OCI-LY1 (cell line): ENCODE results near the gene MAP7.
"Not testable (repeated sequence)": the region's sequence is repeated elsewhere in the genome, so short reads cannot be mapped to it uniquely, and the experiment has no call there.

Source experiments
- H2AFZ ChIP-seq: fragments of 200-600 bp; sonication (generic), shearing (Covaris generic); 2 replicates; pipeline ENCODE4 v1.6.0; 2014; ENCODE audit warnings: antibody characterized with exemption, mild to moderate bottlenecking, low read length
- H3F3A ChIP-seq: fragments of 200-600 bp; sonication (generic), shearing (Covaris generic); 2 replicates; pipeline ENCODE4 v1.6.0; 2014; ENCODE audit warnings: mild to moderate bottlenecking, antibody characterized with exemption, low read length, moderate library complexity; ENCODE audit not compliant: insufficient read depth
- H3K27ac ChIP-seq: fragments of 200-600 bp; sonication (generic); 2 replicates; pipeline ENCODE4 v1.5.1; 2014; ENCODE audit warnings: low read length, mixed run types, mild to moderate bottlenecking, low read depth; ENCODE audit not compliant: poor library complexity, severe bottlenecking
- H3K27me3 ChIP-seq: fragments of 200-600 bp; sonication (generic); 2 replicates; pipeline ENCODE4 v1.6.0; 2014; ENCODE audit warnings: antibody characterized with exemption, mild to moderate bottlenecking, low read length, moderate library complexity; ENCODE audit not compliant: insufficient read depth
- H3K36me3 ChIP-seq: fragments of 200-600 bp; sonication (generic); 2 replicates; pipeline ENCODE4 v1.6.1; 2014; ENCODE audit warnings: mild to moderate bottlenecking, antibody characterized with exemption, low read length, moderate library complexity, mixed read lengths; ENCODE audit not compliant: insufficient read depth
- H3K4me1 ChIP-seq: fragments of 200-600 bp; sonication (generic); 2 replicates; pipeline ENCODE4 v1.5.1; 2014; ENCODE audit warnings: mild to moderate bottlenecking, low read length, moderate library complexity; ENCODE audit not compliant: insufficient read depth, severe bottlenecking
- H3K4me2 ChIP-seq: fragments of 200-600 bp; sonication (generic), shearing (Covaris generic); 2 replicates; pipeline ENCODE4 v1.6.1; 2014; ENCODE audit warnings: low read length
- H3K4me3 ChIP-seq: fragments of 200-600 bp; sonication (generic); 2 replicates; pipeline ENCODE4 v1.5.1; 2014; ENCODE audit warnings: low read length, low read depth, mild to moderate bottlenecking, mixed read lengths; ENCODE audit not compliant: poor library complexity, severe bottlenecking
- H3K79me2 ChIP-seq: fragments of 200-600 bp; shearing (Covaris generic); 2 replicates; pipeline ENCODE4 v1.6.1; 2016; ENCODE audit warnings: mixed run types, low read length, mixed read lengths; ENCODE audit not compliant: insufficient read depth
- H3K9ac ChIP-seq: fragments of 200-600 bp; sonication (generic), shearing (Covaris generic); 2 replicates; pipeline ENCODE4 v1.6.1; 2014; ENCODE audit warnings: mild to moderate bottlenecking, low read length, mixed read lengths
- H3K9me2 ChIP-seq: fragments of 200-600 bp; sonication (generic), shearing (Covaris generic); 2 replicates; pipeline ENCODE4 v1.6.1; 2014; ENCODE audit warnings: low read depth, mild to moderate bottlenecking, low read length, mixed read lengths
- H3K9me3 ChIP-seq: fragments of 200-600 bp; shearing (Covaris generic); 2 replicates; pipeline ENCODE4 v1.6.1; 2014; ENCODE audit warnings: low read length, mixed read lengths
- H4K20me1 ChIP-seq: fragments of 200-600 bp; sonication (generic), shearing (Covaris generic); 2 replicates; pipeline ENCODE4 v1.6.0; 2016; ENCODE audit warnings: mild to moderate bottlenecking, low read length; ENCODE audit not compliant: insufficient read depth
- CTCF ChIP-seq: fragments of 200-600 bp; sonication (generic), shearing (Covaris generic); IDR thresholded peaks from 2 replicates; pipeline ENCODE4 v1.5.1; 2017; ENCODE audit warnings: mild to moderate bottlenecking, antibody characterized with exemption, low read length, moderate library complexity, mixed read lengths
- EZH2 ChIP-seq: fragments of 200-600 bp; sonication (generic), shearing (Covaris generic); IDR thresholded peaks from 2 replicates; pipeline ENCODE4 v1.8.0; 2017; ENCODE audit warnings: borderline replicate concordance, mixed run types, mild to moderate bottlenecking, antibody characterized with exemption, low read length, moderate library complexity, mixed read lengths

Gene MAP7

DNA sequence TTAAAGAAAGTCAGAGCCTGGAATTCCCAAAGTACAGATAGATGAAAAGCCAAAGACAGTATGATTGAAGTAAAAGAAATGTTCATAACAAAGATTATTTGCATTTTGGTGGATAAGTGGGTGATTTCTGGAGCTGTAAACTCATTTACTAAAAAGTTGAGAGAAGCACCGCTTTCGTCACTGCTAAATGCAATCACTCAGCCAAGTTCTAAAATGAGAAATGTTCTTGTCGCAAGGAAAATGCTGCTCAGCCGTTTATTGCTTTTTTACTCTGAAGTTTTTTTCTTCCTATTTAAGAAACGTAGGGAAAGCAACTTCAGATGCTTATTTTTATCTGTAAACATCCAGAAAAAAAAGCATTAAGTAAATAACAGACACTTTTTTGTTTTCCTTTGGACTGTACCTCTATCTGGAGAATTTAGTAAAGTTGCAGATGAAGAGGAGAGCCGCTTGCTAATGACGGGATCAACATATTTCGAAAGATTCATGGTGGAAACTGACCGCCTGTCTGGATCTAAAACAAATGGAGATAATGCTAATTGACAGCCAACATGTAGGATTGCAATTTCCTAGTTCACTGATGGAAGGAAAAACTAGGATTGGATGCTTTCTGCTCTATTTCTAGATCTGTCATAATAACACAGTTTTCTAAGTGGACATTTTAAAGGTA lies 166.8 kb downstream of the MAP7 start:
- no peaks in the 10 kb centered on the region for H3K36me3 ChIP-seq
- no peaks in the 10 kb centered on the region for H3K9me3 ChIP-seq
- H3K9me2 ChIP-seq: no peaks in the 10 kb centered on the region
- H3F3A ChIP-seq: no peaks in the 10 kb centered on the region
- no peaks in the 10 kb centered on the region for H3K27me3 ChIP-seq
- no peaks in the 10 kb centered on the region for H3K4me1 ChIP-seq
- no peaks in the 10 kb centered on the region for H3K79me2 ChIP-seq
- H3K4me2 ChIP-seq: no peak overlapping the region
- no peak overlapping the region for H3K9ac ChIP-seq
- TF ChIP-seq CTCF (no peak), EZH2 (no peak)
- no peaks in the 10 kb centered on the region for H4K20me1 ChIP-seq
- H2AFZ ChIP-seq: no peak overlapping the region
- no peak overlapping the region for H3K4me3 ChIP-seq
- no peak overlapping the region for H3K27ac ChIP-seq

GRCh38 chr6:136382676-136383252 lies 167.5 kb downstream of the MAP7 start:
- no peaks in the 10 kb centered on the region for H3K27me3 ChIP-seq
- no peaks in the 10 kb centered on the region for H3F3A ChIP-seq
- H3K4me3 ChIP-seq: no peak overlapping the region
- H3K36me3 ChIP-seq: no peaks in the 10 kb centered on the region
- TF ChIP-seq EZH2 (no peak), CTCF (no peak)
- H4K20me1 ChIP-seq: no peaks in the 10 kb centered on the region
- no peak overlapping the region for H3K27ac ChIP-seq
- H3K79me2 ChIP-seq: no peaks in the 10 kb centered on the region
- H3K4me1 ChIP-seq: no peaks in the 10 kb centered on the region
- no peak overlapping the region for H2AFZ ChIP-seq
- H3K9ac ChIP-seq: no peak overlapping the region
- H3K9me2 ChIP-seq: no peaks in the 10 kb centered on the region
- H3K9me3 ChIP-seq: no peaks in the 10 kb centered on the region
- H3K4me2 ChIP-seq: no peak overlapping the region

DNA sequence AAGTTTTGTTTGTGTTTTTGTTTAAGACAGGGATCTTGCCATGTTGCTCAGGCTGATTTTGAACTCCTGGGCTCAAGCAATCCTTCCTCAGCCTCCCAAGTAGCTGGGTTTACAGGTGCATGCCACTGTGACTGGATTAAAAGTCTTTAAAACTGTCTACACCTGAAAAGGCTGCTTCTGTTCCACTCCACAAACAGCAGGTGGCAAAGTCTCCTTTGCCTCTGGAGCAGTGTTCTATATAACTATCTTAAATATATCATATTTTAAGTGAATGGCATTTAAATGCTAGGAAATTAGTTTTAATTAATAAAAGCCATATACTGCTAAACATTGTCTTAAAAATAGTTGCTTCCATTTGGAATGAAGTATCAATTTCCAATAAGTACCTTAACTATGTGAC lies 171.3 kb downstream of the MAP7 start:
- Histone ChIP-seq H3K4me3 (no peak overlapping the region), H3K27me3 (no peaks in the 10 kb centered on the region), H3K79me2 (no peaks in the 10 kb centered on the region), H3K27ac (no peak overlapping the region), H3K36me3 (no peaks in the 10 kb centered on the region), H3K4me2 (no peak overlapping the region), H3K9me3 (no peaks in the 10 kb centered on the region), H3F3A (no peaks in the 10 kb centered on the region), H3K9me2 (no peaks in the 10 kb centered on the region), H3K9ac (no peak overlapping the region), H4K20me1 (no peaks in the 10 kb centered on the region), H2AFZ (no peak overlapping the region), H3K4me1 (no peaks in the 10 kb centered on the region)
- TF ChIP-seq EZH2 (no peak), CTCF (no peak)

- H3K4me1 ChIP-seq, H3K27me3 ChIP-seq, H3K27ac ChIP-seq, H2AFZ ChIP-seq, H4K20me1 ChIP-seq, H3K9me3 ChIP-seq, H3K4me3 ChIP-seq, H3K9ac ChIP-seq, H3K79me2 ChIP-seq, H3K4me2 ChIP-seq, H3K36me3 ChIP-seq, H3F3A ChIP-seq, H3K9me2 ChIP-seq: not testable (repeated sequence)
Measured at GRCh38 chr6:136375836-136376235, 174.4 kb downstream of the MAP7 start.
